Brain pericyte (primary cell): ENCODE data around the gene ENPEP.
"Not testable (repeated sequence)": the region's sequence is repeated elsewhere in the genome, so short reads cannot be mapped to it uniquely, and the experiment has no call there.

ENCODE experiments used
- DNase-seq: peaks from one replicate; pipeline ENCODE4 v3.0.0-alpha.2; 2012; ENCODE audit warnings: low read depth, low spot score

ENPEP gene

GRCh38 chr4:110475881-110476818 is at the start of gene ENPEP:
Gene ENPEP (plus strand): TSS chr4:110476155. CDS start chr4:110476415, 260 bp downstream.
- DNase-seq: peak; percentile 41

DNA sequence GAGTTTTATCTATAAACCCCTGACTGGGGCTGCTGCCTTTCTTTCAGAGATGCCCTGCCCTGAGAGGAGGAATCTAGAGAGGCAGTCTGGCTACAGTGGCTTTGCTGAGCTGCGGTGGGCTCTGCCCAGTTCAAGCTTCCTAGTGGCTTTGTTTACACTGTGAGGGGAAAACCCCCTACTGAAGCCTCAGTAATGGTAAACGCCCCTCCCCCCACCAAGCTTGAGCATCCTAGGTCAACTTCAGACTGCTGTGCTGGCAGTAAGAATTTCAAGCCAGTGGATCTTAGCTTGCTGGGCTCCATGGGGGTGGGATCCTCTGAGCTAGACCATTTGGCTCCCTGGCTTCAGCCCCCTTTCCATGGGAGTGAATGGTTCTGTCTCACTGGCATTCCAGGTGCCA is 44.1 kb upstream of the ENPEP start:
- DNase-seq: not testable (repeated sequence)

GRCh38 chr4:110437292-110437691 is 38.7 kb upstream of the ENPEP start:
- not testable (repeated sequence) for DNase-seq

GRCh38 chr4:110439209-110439608 is 36.7 kb upstream of the ENPEP start:
- DNase-seq: not testable (repeated sequence)

- no peak for DNase-seq
Observed at GRCh38 chr4:110442309-110442708, 33.6 kb upstream of the ENPEP start.

GRCh38 chr4:110442788-110443187 is 33.2 kb upstream of the ENPEP start:
- DNase-seq: no peak

- DNase-seq: no peak
Observed at GRCh38 chr4:110449947-110450346, 26.0 kb upstream of the ENPEP start.

DNA sequence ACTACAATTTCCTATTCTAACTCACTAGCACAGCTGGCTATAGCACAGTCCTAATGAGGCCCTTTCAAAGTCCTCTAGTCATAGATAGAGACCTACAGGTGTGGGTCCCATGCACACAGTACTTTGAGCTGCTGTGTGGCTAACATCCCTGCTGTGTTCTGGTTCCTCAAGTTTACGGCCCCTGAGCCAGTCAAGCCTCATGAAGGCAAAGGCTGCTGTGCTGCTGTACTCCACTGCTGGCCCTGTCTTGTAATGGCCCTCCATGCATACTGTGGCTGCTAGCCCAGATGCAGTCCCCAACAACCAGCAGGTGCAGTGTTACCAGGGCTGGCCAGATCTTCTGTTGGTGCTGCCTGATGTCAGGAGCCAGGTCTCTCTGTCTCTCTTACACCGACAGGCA is 23.4 kb upstream of the ENPEP start:
- no peak for DNase-seq

DNA sequence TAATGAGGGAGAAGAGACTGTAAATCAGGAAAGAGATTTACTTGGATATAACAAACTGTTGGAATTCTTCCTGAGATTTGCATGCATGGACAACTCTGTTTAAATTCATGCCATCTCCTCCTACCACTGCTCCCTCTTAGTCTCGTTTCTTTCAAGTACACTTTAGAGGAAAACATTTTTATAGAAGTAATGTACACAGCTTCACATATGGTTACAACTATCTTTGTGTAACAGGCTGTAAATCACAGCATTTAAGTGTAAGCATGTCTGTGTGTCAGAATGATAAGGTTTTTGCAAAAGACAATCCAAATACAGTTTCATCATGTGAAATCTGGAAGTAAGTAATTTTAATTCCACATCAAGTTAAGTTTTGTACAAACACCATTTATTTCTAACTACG is 21.5 kb upstream of the ENPEP start:
- DNase-seq: no peak

DNA sequence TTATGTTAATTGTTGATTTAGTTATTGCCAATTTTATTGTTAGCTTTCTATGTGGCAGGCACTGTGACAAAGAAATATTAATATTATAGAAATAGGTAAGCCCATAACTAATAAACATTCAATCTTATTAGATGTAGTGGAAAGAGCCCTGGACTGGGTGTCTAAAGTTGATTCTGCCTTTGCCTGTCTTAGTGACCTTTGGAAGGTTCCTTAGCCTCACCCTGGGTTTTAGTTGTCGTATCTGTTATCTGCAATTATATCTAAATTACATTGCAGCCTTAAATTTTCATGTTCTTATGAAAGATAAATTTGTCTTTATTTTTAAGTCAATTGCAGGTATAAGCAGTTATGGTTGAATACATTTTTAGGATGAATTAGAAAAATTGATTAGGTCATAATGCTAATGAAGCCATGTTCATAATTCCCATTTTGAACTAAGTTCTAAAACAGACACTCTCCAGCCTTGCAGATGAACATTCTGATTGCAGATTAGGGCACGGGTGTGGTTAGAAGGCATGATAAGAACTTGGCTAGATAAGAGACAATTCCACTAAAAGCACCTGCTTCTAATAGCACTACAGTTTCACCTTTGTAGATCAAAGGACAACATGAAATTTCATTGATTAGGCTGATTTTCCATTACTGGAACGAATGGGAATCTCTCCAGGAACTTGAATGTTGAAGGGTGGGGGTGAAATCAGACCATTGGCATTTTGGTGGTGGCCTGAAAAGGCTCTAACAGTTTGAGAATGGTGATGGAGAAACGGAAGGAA is 17.3 kb upstream of the ENPEP start:
- no peak for DNase-seq

DNA sequence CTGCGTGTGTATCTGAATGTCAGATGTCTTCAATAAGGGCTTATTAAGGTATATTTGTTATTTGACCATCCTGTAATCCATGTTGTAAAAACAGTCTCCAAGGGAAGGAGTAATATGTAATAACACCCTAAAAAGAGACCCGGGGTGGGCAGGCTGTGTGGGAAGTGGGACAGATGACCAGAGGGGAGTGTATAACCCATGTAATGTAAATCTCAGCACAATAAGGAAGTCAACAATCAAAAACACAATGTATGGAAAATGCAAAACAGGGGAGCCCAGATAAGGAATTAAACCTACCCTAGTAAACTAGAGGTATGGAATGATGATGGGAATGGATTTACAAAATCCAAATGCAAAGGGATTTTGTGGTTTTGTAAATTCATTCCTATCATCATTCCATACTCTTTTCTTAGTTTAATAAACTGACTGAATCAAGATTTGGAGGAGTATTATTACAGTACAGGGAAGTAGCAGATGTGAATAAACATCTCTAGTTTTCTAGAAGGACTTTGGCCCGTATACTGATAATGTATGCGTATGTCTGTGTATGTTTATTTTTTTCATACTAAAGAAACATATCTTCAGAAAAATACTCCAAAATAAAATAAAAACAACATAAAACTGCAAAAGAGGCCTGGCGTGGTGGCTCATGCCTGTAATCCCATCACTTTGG is 15.7 kb upstream of the ENPEP start:
- DNase-seq: no peak

- DNase-seq: no peak
Observed at GRCh38 chr4:110467400-110467799, 8.6 kb upstream of the ENPEP start.

DNA sequence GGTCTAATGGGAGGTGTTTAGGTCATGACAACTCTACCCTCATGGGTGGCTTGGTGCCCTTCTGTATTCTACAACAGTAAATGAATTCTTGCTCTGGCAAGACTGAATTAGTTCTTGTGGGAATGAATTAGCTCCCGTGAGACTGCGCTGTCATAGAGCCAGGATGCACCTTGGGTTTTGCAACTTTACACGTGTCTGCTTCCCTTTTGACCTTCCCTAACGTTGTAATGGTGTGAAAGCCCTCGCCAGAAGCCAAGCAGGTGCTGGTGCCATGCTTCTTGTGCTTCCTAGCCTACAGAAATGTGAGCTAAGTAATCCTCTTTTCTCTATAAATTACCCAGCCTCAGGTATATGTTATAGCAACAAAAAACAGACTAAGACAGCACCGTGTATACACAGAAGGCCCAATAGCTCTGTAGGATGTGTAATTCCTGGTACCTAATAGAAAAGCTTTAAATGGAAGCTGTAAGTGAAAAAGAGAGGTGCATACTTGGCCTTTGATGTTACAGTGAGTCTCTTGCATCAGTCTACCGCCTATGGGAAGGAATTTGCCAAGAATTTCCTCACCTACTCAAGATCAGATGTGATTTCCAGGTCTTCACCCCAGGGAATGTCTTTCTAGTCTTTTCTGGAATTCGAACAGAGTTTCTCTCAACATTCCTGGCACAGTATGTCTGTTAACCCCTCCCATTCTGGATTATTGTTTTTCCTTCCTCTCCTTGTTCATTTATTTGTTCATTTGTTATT is 3.2 kb upstream of the ENPEP start:
- DNase-seq: no peak

DNA sequence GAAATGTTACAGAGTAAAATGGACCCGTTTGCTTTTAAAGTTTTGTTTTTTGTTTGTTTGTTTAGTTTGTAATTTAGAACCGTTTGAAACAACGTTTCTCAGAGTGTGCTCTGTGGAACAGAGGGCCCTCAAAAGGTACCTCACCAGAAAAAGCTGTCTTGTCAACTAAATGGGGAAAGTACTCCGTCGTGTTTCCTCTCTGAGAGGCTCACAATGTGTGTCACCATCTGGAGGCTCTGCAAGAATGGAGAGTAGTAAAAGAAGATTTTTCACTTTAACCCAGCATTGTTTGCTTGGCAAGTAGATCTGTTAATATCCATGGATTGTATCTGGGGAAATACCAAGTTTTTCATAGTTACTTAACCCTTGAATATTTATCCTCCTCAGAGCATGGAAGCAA is 1.5 kb upstream of the ENPEP start:
- no peak for DNase-seq

GRCh38 chr4:110475080-110475479 is 875 bp upstream of the ENPEP start:
- not testable (repeated sequence) for DNase-seq

DNA sequence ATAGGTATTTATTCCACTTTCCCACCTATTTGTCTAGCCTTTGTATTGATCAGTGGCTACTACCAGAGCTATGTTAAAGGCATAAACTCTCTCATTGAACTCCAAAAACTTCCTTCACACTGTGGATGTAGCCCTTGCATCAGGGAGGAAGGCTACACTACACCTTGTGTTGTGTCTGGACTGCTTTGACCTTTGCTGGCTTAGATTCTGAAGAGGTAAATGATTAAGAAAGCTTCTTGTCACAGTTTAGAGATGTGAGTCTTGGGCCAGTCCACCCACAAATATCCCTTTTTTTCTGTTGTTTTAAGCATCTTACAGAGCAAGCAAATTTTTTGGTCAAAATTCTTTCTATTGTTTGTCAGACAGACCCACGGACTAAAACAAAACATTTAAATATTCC is 1.9 kb downstream of the ENPEP start:
- DNase-seq: no peak

DNA sequence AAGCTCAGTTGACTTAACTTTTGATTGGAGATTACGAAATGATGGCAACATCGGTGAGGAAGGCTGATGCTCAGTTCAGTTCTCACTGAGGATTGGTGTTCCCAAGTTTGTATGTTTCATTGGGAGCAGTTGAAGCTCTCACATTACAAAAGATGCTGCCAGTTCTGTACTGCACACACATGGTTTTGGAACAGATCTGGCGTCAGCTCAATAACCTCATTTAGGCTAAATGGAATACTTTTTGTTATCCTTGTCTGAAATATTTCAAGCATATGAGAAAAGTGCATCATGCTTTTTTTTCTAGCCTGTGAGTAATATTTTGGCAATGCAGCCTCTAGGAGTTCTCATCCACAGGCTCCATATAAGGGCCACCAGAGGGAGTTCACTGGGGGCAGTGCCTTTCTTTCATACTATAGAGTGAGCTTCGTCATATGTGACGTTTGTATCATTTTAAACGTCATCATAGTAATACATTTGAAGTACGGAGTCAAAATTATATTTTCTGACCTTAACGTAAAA is 4.1 kb downstream of the ENPEP start:
- DNase-seq: peak; percentile 74

DNA sequence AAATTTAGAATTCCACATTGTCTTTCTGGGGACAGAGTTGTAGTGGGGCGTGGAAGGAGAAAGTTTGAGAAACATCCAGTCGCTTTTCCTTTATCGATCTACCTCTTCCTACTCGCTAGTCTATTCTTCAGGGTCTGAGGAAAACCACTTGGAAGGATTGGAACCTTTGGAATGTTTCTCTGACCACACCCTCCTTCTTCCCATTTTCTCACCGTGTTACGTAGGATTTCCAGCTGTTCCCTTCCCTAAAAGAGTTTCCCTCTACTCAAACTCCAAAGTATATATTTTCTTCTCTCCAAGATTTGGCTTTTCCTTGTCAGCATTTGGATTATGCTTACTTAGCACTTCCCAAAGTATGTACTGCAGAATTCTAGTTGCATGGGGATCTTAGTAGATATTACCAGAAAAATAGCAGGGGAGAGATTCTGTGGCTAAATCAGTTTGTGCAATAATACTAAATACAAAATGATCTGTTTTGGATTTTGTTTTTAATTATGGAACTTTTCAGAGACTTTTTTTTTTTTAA is 4.9 kb downstream of the ENPEP start:
- no peak for DNase-seq

GRCh38 chr4:110483516-110483915 is 7.6 kb downstream of the ENPEP start:
- no peak for DNase-seq

DNA sequence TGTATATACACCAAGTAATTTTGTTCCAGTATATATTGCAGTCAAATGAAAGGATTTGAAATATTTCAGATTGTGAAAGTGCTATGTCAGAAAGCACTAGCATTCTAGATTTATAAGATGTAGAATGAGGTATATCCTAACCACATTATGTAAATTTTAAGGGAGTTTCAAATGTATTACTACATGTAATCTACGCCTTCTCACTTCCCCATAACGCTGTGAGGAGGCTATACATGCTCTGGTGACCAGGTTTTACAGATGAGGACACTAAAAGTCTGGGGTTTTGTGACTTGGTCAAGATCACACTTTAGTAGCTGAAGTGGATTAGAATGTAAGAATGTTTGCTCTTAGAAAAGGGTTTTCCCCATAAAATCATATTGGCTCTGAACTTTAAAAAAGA is 8.1 kb downstream of the ENPEP start:
- DNase-seq: no peak

GRCh38 chr4:110484767-110485166 is 8.8 kb downstream of the ENPEP start:
- peak; percentile 20 for DNase-seq
